ENCODE results near the gene TSGA10IP. TPM values are rescaled to one million over a fixed set of nuclear protein-coding genes. Genes with fewer than 3 reads are reported as not detected.

TSGA10IP gene
- total RNA-seq, 2 donors from 2014 or later = not detected

DNA sequence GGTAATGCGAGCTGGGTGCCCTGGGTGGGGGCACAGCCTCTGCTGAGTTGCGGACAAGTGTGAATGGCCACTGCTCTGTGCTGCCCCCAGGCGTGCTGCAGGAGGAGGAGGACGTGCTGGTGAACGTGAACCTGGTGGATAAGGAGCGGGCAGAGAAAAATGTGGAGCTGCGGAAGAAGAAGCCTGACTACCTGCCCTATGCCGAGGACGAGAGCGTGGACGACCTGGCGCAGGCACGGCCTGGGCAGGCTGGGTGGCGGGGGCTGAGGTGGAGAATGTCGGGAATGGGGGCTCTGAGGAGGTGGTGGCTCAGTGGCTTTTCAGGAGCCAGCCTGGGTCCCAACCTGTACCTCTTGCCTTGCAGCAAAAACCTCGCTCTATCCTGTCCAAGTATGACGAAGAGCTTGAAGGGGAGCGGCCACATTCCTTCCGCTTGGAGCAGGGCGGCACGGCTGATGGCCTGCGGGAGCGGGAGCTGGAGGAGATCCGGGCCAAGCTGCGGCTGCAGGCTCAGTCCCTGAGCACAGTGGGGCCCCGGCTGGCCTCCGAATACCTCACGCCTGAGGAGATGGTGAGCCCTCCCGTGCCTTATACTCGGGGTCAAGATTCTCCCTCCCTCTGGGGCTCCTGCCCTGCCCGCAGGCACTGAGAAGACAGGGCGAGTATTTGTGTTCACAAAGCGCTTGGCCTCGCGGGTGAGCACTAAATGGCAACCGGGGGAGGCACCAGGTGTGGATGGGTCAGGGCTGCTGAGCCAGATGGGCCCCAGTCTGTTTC lies 20.9 kb downstream of the TSGA10IP start:
- intact Hi-C loops (cut with DNase I, micrococcal nuclease) = no loop called here
- DNase-seq = no peak
- ATAC-seq = no peak

DNA sequence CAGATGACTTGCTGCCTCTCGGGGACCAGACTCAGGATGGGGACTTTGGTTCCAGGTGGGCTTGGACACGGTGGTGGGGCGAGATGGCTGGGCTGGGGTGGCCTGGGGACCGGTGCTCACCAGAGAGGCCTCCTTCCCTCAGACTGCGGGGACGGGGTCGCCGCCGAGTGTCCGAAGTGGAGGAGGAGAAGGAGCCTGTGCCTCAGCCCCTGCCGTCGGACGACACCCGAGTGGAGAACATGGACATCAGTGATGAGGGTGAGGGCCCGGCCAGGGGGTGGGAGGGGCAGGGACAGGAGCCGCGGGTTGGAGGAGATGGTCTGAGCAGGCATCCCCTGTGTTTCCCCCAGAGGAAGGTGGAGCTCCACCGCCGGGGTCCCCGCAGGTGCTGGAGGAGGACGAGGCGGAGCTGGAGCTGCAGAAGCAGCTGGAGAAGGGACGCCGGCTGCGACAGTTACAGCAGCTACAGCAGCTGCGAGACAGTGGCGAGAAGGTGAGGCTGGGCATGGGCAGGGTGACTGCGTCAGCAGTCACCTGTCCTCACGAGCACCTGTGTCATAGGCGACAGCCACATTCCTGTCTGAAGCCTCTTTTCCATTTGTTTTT lies 22.2 kb downstream of the TSGA10IP start:
- intact Hi-C loops (cut with DNase I, micrococcal nuclease) = no loop called here
- ATAC-seq = no peak
- DNase-seq = no peak

DNA sequence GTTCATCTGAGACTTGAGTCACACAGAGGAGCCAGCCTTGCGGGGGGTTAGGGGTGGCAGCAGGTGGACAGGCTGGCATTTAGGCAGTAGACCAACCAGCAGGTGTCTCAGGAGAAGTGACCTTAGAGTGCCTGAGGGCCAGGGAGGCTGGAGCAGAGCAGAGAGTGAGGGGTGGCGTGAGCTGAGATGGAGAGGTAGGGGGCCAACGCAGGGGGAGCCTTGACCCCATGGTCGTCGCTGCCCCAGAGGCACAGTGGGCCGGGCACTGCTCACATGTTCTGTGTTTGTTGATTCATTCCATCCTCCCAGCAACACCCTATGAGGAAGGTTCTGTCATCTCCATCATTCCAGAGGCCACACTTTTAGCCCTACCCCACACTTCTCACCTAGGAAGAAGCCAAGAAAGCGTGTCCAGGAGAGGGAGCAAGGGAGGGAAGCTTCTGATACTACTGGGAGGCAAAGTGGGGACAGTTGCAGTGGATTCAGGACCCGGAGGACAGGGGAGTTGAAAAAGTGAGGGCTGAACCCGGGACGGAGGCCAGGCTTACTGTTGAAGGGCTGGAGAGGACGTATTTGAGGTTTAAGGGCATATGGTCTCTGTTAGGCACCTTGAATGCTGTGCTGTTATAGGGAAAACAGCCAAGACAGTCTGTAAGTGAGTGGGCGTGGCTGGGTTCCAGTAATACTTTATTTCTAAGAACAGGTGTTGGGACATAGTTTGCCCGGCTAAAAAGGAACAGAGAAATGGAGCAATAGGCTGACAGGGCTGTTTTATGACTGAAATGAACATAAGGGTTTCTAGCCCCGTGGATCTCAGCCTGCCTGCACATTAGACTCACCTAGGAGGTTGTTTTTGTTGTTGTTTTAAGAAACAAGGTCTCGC lies 23.6 kb downstream of the TSGA10IP start:
- ATAC-seq (peak; percentile 26), DNase-seq (no peak)
- intact Hi-C loops (cut with DNase I, micrococcal nuclease) = no loop called here

DNA sequence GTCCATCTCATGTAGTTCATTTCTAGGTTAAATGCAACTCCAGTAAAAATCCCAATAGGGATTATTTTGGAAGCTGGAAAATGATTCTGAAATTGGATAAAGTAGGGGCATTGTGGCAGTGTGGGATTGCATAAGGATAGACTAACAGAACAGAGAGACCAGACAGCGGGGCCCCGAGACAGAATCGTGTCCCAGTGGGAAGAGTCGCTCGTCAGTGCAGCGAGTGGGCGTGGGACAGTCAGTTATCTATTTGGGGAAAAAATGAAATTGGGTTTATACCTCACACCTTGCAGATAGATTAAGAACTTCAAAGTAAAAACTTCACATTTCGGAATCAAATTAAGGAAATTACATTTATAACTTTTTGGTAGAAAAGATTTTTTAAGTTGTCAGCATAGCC lies 26.8 kb downstream of the TSGA10IP start:
- intact Hi-C loops (cut with DNase I, micrococcal nuclease) = no loop called here
- no peak for DNase-seq
- no peak for ATAC-seq

DNA sequence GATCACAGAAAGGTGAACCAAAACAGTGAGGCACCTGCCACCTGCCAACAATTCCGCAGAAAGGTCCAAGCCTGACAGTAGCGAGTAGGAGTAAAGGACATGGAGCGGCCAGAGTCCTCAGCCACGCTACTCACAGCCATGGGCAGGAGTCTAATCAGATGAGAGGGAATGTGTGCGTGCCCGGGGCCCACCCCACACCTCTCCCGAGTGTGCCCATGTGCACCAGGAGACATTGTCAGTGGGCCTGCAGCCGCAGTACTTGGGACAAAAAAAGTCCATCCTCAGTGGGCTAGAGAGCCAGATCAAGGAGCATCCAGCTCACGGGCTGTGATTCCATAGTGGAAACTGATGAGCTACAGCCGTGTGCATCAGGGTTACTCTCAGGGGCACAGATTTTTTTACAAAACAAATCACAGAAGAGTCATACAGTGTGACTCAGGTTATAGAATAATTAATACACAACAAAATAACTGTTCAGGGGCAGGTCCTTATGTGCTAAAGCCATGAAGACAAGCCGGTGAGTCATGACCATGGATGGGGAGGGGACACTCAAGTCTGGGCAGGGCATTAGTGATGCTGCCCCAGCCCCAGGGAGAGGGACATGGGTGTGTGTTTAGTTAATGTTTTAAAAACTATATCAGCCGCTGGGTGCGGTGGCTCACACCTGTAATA lies 28.3 kb downstream of the TSGA10IP start:
- intact Hi-C loops (cut with DNase I, micrococcal nuclease) = no loop called here

DNA sequence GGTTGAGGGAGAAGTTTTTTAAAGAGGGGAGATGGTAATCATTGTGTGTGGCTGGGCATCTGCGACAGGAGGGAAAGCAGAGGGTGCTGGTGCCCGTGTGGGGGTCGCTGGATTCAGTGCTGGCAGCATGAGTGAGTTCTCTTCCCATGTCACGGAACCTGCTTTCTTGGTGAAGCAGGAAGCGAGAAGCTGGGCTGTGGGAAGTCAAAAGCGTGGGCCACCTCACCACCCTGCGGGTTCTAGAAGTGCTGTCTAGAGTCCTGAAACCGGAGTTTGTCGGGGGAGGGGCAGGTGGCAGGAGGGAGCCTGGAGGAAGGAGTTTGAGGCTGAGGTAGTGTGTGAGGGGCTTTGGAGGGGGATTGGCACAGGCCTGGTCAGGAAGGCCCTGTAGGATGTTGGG lies 30.5 kb downstream of the TSGA10IP start:
- ATAC-seq (peak; percentile 3), DNase-seq (no peak)
- intact Hi-C loops (cut with DNase I, micrococcal nuclease) = no loop called here

More for the DNA sequence above, 28.3 kb downstream of the TSGA10IP start:
- no peak for ATAC-seq
- no peak for DNase-seq

DNA sequence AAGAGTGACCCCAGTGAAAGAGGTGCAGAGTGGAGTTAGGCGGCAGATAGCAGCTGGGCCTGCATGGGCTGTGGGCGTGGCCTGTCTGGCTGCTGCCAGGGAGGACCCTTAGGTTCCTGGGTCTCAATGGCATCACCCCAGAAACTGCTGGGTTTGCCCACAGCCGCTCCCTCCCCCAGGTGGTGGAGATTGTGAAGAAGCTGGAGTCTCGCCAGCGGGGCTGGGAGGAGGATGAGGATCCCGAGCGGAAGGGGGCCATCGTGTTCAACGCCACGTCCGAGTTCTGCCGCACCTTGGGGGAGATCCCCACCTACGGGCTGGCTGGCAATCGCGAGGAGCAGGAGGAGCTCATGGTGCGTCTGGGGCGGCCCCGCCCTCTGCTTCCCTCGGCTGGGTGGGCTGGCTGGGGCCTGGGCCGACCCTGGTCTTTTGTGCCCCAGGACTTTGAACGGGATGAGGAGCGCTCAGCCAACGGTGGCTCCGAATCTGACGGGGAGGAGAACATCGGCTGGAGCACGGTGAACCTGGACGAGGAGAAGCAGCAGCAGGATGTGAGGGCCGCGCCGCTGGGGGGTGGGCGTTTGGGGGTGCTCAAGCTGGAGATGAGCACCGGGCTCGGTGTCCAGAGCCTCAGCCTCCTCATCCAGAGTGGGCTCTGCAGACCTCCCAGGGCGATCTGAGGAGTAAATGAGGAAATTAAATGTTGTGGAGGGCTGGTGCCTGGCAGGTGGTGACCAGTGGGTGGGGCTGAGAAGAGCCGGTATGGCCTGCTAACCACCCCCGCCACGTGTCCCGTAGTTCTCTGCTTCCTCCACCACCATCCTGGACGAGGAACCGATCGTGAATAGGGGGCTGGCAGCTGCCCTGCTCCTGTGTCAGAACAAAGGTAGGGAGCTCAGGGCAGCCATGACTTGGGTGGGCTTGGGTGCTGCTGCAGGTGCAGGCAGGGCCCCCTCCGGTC lies 31.2 kb downstream of the TSGA10IP start:
- intact Hi-C loops (cut with DNase I, micrococcal nuclease) = no loop called here
- DNase-seq (no peak), ATAC-seq (no peak)

DNA sequence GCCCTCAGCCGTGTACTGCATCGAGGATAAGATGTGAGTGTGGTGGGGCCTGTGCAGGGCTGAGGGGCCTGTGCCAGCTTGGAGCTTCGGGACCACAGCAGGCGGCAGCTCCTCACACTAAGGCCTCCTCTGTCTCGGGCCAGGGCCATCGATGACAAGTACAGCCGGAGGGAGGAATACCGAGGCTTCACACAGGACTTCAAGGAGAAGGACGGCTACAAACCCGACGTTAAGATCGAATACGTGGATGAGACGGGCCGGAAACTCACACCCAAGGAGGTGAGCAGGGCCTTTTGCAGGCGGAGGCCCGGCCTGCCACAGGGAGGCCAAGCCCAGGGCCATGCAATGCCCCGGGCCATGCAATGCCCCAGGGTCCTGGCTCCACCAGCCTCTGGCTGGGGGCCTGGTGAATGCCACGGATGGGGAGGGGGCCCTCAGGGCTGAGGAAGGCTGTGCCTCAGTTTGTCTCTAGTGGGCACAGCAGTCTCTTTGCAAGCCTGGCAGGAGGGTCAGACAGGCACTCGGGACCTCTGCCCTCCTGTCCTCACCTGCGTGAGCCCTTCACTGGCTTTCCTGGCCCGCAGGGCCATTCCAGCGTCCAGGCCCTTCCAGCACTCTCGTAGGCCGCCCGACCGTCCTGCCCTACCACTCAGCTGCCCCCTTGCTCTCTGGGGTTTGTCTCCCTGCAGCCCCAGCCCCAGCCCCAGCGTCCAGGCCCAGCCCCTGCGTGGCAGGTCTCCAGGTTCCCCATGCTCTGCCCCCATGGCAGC lies 32.5 kb downstream of the TSGA10IP start:
- no peak for ATAC-seq
- intact Hi-C loops (cut with DNase I, micrococcal nuclease) = no loop called here
- no peak for DNase-seq

DNA sequence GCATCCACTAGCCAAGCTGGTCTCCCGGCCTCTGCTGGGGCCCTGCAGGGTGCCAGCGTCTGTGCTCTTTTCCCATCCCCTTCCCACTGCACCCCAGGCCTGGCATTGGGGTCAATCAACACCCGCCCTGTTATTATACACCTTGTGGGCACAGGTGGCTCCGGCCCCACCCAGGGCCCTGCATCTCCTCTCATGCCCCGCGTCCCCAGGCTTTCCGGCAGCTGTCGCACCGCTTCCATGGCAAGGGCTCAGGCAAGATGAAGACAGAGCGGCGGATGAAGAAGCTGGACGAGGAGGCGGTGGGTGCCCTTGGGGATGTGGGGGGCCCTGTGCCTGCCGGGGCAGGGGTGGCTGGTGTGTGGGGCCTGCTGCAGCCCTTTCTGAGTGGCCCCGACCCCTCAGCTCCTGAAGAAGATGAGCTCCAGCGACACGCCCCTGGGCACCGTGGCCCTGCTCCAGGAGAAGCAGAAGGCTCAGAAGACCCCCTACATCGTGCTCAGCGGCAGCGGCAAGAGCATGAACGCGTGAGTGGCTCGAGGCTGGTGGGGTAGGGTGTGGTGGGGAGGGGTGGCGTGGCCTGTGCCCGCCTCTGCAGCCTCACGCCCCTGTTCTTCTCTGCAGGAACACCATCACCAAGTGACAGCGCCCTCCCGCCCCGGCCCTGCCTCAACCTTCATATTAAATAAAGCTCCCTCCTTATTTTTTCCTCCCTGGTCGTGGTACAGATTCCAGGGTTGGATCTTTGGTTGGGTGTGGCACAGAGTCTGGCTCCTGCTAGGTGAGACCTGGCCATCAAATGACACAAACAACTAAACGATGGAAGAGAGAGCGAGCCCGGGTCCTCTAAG lies 33.3 kb downstream of the TSGA10IP start:
- ATAC-seq (no peak), DNase-seq (no peak)
- intact Hi-C loops (cut with DNase I, micrococcal nuclease) = no loop called here

DNA sequence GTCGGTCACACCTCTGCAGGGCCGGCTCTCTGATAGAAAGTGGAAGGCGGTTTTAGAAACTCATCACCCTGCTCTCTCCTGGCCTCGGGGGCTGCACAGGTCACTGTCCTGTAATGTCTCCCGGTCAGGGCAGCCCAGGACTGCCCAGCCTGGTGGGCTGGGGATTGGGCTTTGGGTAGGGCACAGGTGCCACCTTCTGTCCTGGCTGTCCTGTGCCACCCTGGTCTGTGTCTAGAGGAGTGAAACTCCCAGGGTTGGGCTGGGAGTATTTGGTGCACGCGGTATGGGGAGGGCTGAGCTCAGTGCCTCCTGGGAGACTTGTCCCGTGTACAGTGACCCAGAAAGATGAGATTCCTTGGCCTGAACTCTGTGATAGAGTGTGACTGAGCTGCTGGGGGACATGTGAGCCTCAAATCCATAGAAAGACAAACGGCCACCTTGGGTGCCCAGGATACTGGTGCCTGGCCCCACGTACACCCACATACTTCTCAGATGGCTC lies 34.0 kb downstream of the TSGA10IP start:
- intact Hi-C loops (cut with DNase I, micrococcal nuclease) = no loop called here
- ATAC-seq (peak; percentile 13), DNase-seq (no peak)

DNA sequence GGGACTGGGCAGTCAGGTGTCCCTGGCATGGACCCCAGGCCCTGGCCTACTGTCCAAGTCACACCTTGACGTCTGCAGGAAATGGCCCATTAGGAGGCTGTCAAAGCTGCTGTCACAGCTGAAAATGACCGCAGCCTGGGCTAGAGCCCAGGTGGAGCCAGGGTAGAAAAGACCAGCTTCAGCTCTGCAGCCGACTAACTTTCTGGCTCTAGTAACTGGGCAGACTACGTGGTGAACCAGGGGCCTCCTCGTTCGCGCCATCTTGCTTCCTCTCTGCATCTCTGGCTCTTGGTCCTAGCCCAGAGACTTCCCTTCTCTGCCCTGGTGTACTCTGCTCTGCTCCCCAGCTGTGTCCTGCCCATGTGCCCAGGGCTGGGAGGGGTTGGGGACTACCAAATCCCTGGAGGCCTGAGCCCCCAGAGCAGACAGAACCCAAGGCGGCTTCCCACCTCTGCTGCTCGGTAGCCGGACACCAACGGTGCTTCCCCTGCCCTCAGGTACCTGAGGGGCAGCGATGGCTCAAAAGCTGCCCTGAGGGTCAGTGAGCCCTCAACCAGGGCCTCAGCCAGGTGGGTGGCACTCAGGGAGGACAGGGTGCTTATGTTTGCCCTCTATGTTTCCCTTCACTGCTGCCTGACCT lies 35.9 kb downstream of the TSGA10IP start:
- peak; percentile 20 for ATAC-seq
- DNase-seq = no peak
- intact Hi-C loops (cut with DNase I, micrococcal nuclease) = loop anchor here in 1 of 2 donors (10.0 kb wide), 1 partner anchor 96 kb away; the partner anchor contains the start of gene FIBP

DNA sequence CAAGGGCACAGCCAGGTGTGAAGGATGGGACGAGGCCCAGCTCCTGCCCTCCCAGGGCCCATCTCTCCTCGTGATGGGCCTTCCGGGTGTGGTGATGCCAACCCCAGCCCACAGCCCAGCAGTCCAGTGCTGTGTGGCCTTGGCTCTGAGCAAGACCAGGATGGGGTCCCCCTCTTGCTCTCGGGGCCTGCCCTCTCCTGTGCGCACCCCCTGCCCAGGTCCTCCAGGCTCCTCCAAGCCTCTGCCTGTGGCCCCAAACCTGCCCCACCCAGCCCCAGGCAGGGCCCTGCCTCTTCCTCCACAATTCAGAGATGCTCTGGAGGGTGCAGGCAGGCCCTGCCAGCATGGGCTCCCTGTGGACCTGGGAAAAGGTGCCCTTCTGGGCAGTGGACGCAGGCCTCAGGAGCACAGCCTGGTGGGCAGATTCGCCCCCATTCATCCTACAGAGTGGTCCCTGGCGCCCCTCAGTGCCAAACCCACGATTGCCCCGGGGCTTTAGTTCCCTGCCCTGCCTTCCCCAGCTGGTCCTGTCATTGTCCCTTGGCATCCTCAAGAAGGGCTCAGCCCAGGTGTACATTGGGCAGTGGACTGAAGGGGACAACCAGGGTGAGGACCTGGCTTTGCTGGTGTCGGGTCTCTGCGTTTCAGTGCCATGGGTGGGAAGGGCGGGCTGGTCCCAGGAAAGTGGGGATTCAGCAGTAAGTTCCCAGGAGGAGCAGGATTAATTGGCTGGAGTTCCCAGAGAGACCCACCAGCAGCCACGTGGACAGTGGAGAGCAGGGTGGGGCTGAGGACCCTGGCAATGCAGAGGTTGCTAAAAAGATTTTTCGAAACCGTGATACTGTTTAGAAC lies 36.9 kb downstream of the TSGA10IP start:
- DNase-seq (no peak), ATAC-seq (peak; percentile 14)
- intact Hi-C loops (cut with DNase I, micrococcal nuclease) = loop anchor here in 1 of 2 donors (10.0 kb wide), 1 partner anchor 97 kb away; the partner anchor contains the start of gene FIBP

DNA sequence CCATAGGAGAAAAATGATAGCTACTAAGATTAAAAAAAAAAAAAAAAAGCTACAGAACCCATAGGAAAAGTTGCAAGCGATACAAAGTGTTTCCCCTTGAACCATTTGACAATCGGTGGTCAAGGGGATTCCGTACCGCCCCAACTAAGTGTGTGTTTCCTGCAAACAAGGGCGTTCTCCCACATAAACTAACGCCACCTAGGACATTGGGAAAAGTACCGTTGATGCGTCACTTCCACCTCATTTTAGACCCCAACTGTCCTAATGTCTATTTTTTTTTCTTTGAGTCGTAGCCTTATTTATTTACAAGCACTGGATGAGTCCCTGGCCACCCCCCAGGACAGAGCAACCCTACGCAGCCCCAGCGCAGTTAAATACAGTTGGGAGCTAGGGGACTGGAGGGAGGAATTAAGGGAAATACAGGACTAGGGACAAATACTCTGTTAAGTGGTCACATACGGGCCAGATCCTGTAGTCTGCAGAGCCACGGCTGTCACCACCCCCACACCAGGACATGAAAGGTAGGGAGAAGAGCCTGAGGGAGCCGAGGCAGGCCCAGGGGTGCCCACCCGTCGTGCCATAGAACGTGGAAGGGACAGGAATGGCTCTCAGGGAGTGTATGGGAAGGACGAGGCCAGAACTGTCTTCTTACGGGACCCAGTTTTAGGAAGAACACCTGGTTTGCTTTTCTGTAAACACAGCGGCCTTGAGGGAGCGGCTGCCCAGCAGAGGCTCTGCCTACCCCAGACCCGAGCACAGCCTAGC lies 37.7 kb downstream of the TSGA10IP start:
- intact Hi-C loops (cut with DNase I, micrococcal nuclease) = loop anchor here in 1 of 2 donors (10.0 kb wide), 1 partner anchor 98 kb away; the partner anchor contains the start of gene FIBP
- no peak for ATAC-seq
- DNase-seq = no peak

DNA sequence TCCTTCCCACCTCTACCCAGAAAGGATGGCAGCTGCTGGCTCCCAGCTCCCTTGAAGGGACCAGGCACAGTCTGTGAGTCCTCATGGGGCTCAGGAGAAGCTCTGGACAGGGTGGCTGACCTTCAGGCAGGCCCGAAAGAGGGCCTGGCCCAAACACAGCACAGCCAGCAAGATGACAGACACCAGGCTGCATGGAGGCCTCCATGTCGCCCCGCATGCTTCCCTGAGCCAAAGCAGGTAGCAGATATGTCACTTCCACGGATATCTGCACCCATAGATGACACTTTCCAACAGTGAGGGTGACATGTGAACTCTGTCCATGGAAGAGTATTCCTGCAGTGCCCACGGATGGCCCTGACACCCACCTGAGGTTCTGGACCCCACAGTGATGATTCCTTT lies 38.3 kb downstream of the TSGA10IP start:
- no peak for ATAC-seq
- intact Hi-C loops (cut with DNase I, micrococcal nuclease) = loop anchor here in 1 of 2 donors (10.0 kb wide), 1 partner anchor 99 kb away; the partner anchor contains the start of gene FIBP
- no peak for DNase-seq

Data from left colon (tissue), 2 donors.